ENCODE data around the gene CDH4.

The CDH4 gene

GRCh38 chr20:61699495-61700374, 447.7 kb downstream of the CDH4 start:
- Histone ChIP-seq H3K36me3 (ENCODE audit: control insufficient read depth in 1 of 2, insufficient read depth in 2 of 2, low read length in 2 of 2) (no peaks in the 10 kb centered on the region), H3K23ac (ENCODE audit: low read length) (no peak overlapping the region), H3K4me1 (ENCODE audit: control insufficient read depth in 1 of 2, insufficient read depth in 2 of 2, low read length in 2 of 2) (peaks cover 0 to 10% of the 10 kb centered on the region in 2 experiments), H4K12ac (ENCODE audit: low read depth, low read length) (no peak overlapping the region), H3K27me3 (ENCODE audit: insufficient read depth, low read length) (no peaks in the 10 kb centered on the region), H4K8ac (ENCODE audit: low read depth, low read length) (no peak overlapping the region), H2BK5ac (ENCODE audit: low read depth, low read length, poor library complexity) (no peak overlapping the region), H2AFZ (ENCODE audit: insufficient read depth, low read length, poor library complexity) (no peak overlapping the region), H2AK5ac (ENCODE audit: low read length) (no peak overlapping the region), H4K91ac (ENCODE audit: low read depth, low read length) (no peak overlapping the region), H3K27ac (ENCODE audit: low read depth, low read length) (no peak overlapping the region), H3K18ac (ENCODE audit: low read length) (no peak overlapping the region), H3K4me3 (ENCODE audit: low read depth, low read length) (no peak overlapping the region), H2BK12ac (ENCODE audit: low read length) (no peak overlapping the region), H3K79me2 (ENCODE audit: control insufficient read depth, insufficient read depth, low read length, poor library complexity) (no peaks in the 10 kb centered on the region), H3K9me3 (ENCODE audit: insufficient read depth, low read depth, low read length) (peaks cover 3% of the 10 kb centered on the region), H3K4me2 (ENCODE audit: low read length) (no peak overlapping the region), H3K79me1 (ENCODE audit: low read length) (no peaks in the 10 kb centered on the region), H3K14ac (ENCODE audit: low read length) (no peak overlapping the region), H2BK120ac (ENCODE audit: insufficient read depth, low read length, poor library complexity) (no peak overlapping the region), H3K9ac (ENCODE audit: low read length) (no peak overlapping the region), H3K4ac (ENCODE audit: low read depth, low read length) (no peak overlapping the region)
- no peak for DNase-seq
- WGBS (ENCODE audit: extremely low coverage, insufficient coverage, insufficient read length), result no CpG with 5 or more reads among the region's 31 CpGs

DNA sequence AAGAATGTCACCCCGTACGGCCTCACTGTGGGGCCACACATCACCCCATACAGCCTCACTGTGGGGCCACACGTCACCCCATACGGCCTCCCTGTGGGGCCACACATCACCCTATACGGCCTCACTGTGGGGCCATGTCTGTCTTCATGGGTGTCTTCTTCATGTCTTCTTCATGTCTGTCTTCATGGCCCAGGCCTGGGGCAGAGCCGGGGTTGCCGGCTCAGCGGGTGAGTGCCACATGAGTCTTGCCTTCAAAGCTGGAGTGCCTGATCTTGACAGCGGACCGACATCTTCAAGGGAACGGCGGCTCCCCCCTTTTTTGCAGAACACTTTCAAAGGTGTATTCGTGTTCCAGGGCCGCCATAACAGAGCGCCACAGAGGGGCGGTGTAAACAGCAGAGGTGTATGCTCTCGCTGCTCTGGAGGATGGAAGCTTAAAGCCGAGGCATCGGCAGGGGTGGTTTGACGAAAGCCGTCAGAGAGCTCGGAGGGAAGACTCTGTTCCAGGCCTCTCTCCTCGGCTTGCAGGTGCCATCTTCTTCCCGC, 448.6 kb downstream of the CDH4 start:
- Histone ChIP-seq H3K9me3 (ENCODE audit: insufficient read depth, low read depth, low read length) (peaks cover 3% of the 10 kb centered on the region), H3K27me3 (ENCODE audit: insufficient read depth, low read length) (no peaks in the 10 kb centered on the region), H3K4ac (ENCODE audit: low read depth, low read length) (no peak overlapping the region), H3K9ac (ENCODE audit: low read length) (no peak overlapping the region), H2AFZ (ENCODE audit: insufficient read depth, low read length, poor library complexity) (no peak overlapping the region), H2BK5ac (ENCODE audit: low read depth, low read length, poor library complexity) (no peak overlapping the region), H3K4me1 (ENCODE audit: control insufficient read depth in 1 of 2, insufficient read depth in 2 of 2, low read length in 2 of 2) (peaks cover 0 to 10% of the 10 kb centered on the region in 2 experiments), H3K27ac (ENCODE audit: low read depth, low read length) (no peak overlapping the region), H3K23ac (ENCODE audit: low read length) (no peak overlapping the region), H3K79me2 (ENCODE audit: control insufficient read depth, insufficient read depth, low read length, poor library complexity) (no peaks in the 10 kb centered on the region), H2BK12ac (ENCODE audit: low read length) (no peak overlapping the region), H3K4me3 (ENCODE audit: low read depth, low read length) (no peak overlapping the region), H2BK120ac (ENCODE audit: insufficient read depth, low read length, poor library complexity) (no peak overlapping the region), H2AK5ac (ENCODE audit: low read length) (no peak overlapping the region), H3K36me3 (ENCODE audit: control insufficient read depth in 1 of 2, insufficient read depth in 2 of 2, low read length in 2 of 2) (no peaks in the 10 kb centered on the region), H3K14ac (ENCODE audit: low read length) (no peak overlapping the region), H4K91ac (ENCODE audit: low read depth, low read length) (no peak overlapping the region), H3K79me1 (ENCODE audit: low read length) (no peaks in the 10 kb centered on the region), H3K4me2 (ENCODE audit: low read length) (no peak overlapping the region), H4K8ac (ENCODE audit: low read depth, low read length) (no peak overlapping the region), H3K18ac (ENCODE audit: low read length) (no peak overlapping the region), H4K12ac (ENCODE audit: low read depth, low read length) (no peak overlapping the region)
- no peak for DNase-seq
- no CpG with 5 or more reads among the region's 24 CpGs for WGBS (ENCODE audit: extremely low coverage, insufficient coverage, insufficient read length)

DNA sequence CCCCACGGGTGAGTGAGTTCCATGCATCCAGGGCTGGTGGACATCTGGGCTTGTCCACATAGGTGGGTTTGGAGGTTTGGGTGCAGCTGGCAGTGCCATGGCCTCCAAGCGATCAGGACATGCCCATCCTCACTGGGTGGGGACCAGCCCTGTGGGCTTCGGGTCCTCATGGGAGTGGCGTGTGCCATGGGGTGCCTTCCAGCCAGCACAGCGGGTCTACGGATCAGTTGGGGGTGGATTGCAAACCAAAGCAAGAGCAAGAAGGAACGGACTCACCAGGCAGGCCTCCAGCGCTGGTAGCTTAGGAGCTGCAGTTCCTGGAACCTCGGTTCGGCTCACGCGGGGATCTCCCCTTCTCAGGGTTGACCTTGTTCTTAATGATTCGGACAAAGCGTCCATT, 449.3 kb downstream of the CDH4 start:
- Histone ChIP-seq H3K14ac (ENCODE audit: low read length) (no peak overlapping the region), H3K36me3 (ENCODE audit: control insufficient read depth in 1 of 2, insufficient read depth in 2 of 2, low read length in 2 of 2) (no peaks in the 10 kb centered on the region), H3K4ac (ENCODE audit: low read depth, low read length) (no peak overlapping the region), H3K79me2 (ENCODE audit: control insufficient read depth, insufficient read depth, low read length, poor library complexity) (no peaks in the 10 kb centered on the region), H2BK12ac (ENCODE audit: low read length) (no peak overlapping the region), H3K27ac (ENCODE audit: low read depth, low read length) (no peak overlapping the region), H2BK5ac (ENCODE audit: low read depth, low read length, poor library complexity) (no peak overlapping the region), H2AK5ac (ENCODE audit: low read length) (no peak overlapping the region), H4K91ac (ENCODE audit: low read depth, low read length) (no peak overlapping the region), H3K9me3 (ENCODE audit: insufficient read depth, low read depth, low read length) (peaks cover 1% of the 10 kb centered on the region), H4K12ac (ENCODE audit: low read depth, low read length) (no peak overlapping the region), H3K23ac (ENCODE audit: low read length) (no peak overlapping the region), H3K18ac (ENCODE audit: low read length) (no peak overlapping the region), H4K8ac (ENCODE audit: low read depth, low read length) (no peak overlapping the region), H3K79me1 (ENCODE audit: low read length) (no peaks in the 10 kb centered on the region), H3K9ac (ENCODE audit: low read length) (no peak overlapping the region), H3K27me3 (ENCODE audit: insufficient read depth, low read length) (no peaks in the 10 kb centered on the region), H2AFZ (ENCODE audit: insufficient read depth, low read length, poor library complexity) (no peak overlapping the region), H2BK120ac (ENCODE audit: insufficient read depth, low read length, poor library complexity) (no peak overlapping the region), H3K4me1 (ENCODE audit: control insufficient read depth in 1 of 2, insufficient read depth in 2 of 2, low read length in 2 of 2) (peaks cover 0 to 10% of the 10 kb centered on the region in 2 experiments), H3K4me2 (ENCODE audit: low read length) (no peak overlapping the region), H3K4me3 (ENCODE audit: low read depth, low read length) (no peak overlapping the region)
- no peak for DNase-seq
- WGBS (ENCODE audit: extremely low coverage, insufficient coverage, insufficient read length), result no CpG with 5 or more reads among the region's 14 CpGs

DNA sequence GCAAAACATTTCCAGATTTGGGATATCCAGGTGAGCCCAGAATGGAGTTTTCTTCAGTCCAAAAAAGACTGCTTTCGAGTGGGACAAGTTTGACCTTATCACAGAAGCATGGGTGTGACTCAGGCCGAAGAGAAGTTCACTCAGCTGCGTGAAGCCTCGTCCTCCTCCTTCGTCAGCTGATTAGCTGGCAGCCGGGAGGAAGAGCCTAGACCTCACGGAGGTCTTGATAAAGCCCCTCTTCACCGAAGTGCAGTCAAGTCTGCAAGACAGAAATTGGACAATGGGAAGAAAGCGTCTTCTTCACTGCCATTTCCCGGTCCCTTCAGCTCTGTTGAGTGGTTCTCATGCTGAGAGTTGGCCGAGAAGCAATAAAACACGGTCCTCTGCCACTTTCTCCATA, 449.7 kb downstream of the CDH4 start:
- H3K23ac ChIP-seq (ENCODE audit: low read length), result no peak overlapping the region
- H3K14ac ChIP-seq (ENCODE audit: low read length), result no peak overlapping the region
- H3K27me3 ChIP-seq (ENCODE audit: insufficient read depth, low read length), result no peaks in the 10 kb centered on the region
- no peaks in the 10 kb centered on the region for H3K36me3 ChIP-seq (ENCODE audit: control insufficient read depth in 1 of 2, insufficient read depth in 2 of 2, low read length in 2 of 2)
- peaks cover 0 to 10% of the 10 kb centered on the region in 2 experiments for H3K4me1 ChIP-seq (ENCODE audit: control insufficient read depth in 1 of 2, insufficient read depth in 2 of 2, low read length in 2 of 2)
- no peak overlapping the region for H4K91ac ChIP-seq (ENCODE audit: low read depth, low read length)
- no peaks in the 10 kb centered on the region for H3K79me1 ChIP-seq (ENCODE audit: low read length)
- H3K4me3 ChIP-seq (ENCODE audit: low read depth, low read length), result no peak overlapping the region
- no peak overlapping the region for H3K4me2 ChIP-seq (ENCODE audit: low read length)
- no peak overlapping the region for H4K8ac ChIP-seq (ENCODE audit: low read depth, low read length)
- H2BK12ac ChIP-seq (ENCODE audit: low read length), result no peak overlapping the region
- H3K18ac ChIP-seq (ENCODE audit: low read length), result no peak overlapping the region
- no peak overlapping the region for H3K9ac ChIP-seq (ENCODE audit: low read length)
- H2AFZ ChIP-seq (ENCODE audit: insufficient read depth, low read length, poor library complexity), result no peak overlapping the region
- H2BK120ac ChIP-seq (ENCODE audit: insufficient read depth, low read length, poor library complexity), result no peak overlapping the region
- H3K9me3 ChIP-seq (ENCODE audit: insufficient read depth, low read depth, low read length), result peaks cover 4% of the 10 kb centered on the region
- no peak for DNase-seq
- H3K79me2 ChIP-seq (ENCODE audit: control insufficient read depth, insufficient read depth, low read length, poor library complexity), result no peaks in the 10 kb centered on the region
- H4K12ac ChIP-seq (ENCODE audit: low read depth, low read length), result no peak overlapping the region
- H2BK5ac ChIP-seq (ENCODE audit: low read depth, low read length, poor library complexity), result no peak overlapping the region
- no CpG with 5 or more reads among the region's 12 CpGs for WGBS (ENCODE audit: extremely low coverage, insufficient coverage, insufficient read length)
- H2AK5ac ChIP-seq (ENCODE audit: low read length), result no peak overlapping the region
- H3K4ac ChIP-seq (ENCODE audit: low read depth, low read length), result no peak overlapping the region
- no peak overlapping the region for H3K27ac ChIP-seq (ENCODE audit: low read depth, low read length)
